GM12878 (cell line): ENCODE measurements around the gene LSP1. TPM values are rescaled to one million over a fixed set of nuclear protein-coding genes. Genes with fewer than 3 reads are reported as not detected.

Experiments used
- ATAC-seq: fragments of 200-7000 bp; cut with Tn5 transposase; 3 replicates; pipeline ENCODE4 v1.9.1; 2020; ENCODE audit warnings: mild to moderate bottlenecking, moderate library complexity
- BruUV-seq: library from RNA; stranded (reverse); fragments of 400-500 nt; replicated peaks from 2 replicates; lab custom pipeline; 2021; lab: Mats Ljungman, UMichigan
- CTCF ChIA-PET: fragments of 300-600 bp; sonication (Branson Sonifier 250); formaldehyde crosslinking; extraction: SDS; loops from one replicate; lab custom pipeline; 2021; ENCODE audit warnings: inconsistent platforms; lab: Yijun Ruan, JAX
- POLR2A ChIA-PET: fragments of 350-600 bp; formaldehyde crosslinking; extraction: SDS; loops from one replicate; lab custom pipeline; 2021; ENCODE audit warnings: inconsistent platforms; lab: Charles Lee
- RAD21 ChIA-PET: fragments of 300-600 bp; sonication (Branson Sonifier 250); formaldehyde crosslinking; loops from one replicate; lab custom pipeline; 2023; ENCODE audit warnings: antibody characterized with exemption; ENCODE audit not compliant: unreplicated experiment; lab: Charles Lee
- SMC1A ChIA-PET: fragments of 300-600 bp; sonication (Branson Sonifier 250); formaldehyde crosslinking; loops from one replicate; lab custom pipeline; 2023; ENCODE audit not compliant: unreplicated experiment, uncharacterized antibody; lab: Charles Lee
- DNase-seq: peaks from one replicate; pipeline ENCODE4 v3.0.0-alpha.2; 2011; ENCODE audit warnings: low read depth, low spot score
- FAIRE-seq: peaks from 3 replicates; lab custom pipeline; 2011; peaks lifted over from hg19 to GRCh38; lab: Jason Lieb, UNC
- H2AFZ ChIP-seq: 2 replicates; pipeline ENCODE4 v1.6.0; 2011; ENCODE audit warnings: low read depth, low read length, control low read depth; ENCODE audit not compliant: control insufficient read depth
- H3K27ac ChIP-seq: 2 replicates; pipeline ENCODE4 v1.5.1; 2011; ENCODE audit warnings: control low read depth; ENCODE audit not compliant: control insufficient read depth, insufficient read depth
- H3K27me3 ChIP-seq, 2 experiments: replicated peaks in 1 of 2; 2 replicates each; pipeline versions ENCODE4 v1.6.0 to v1.6.1; 2011; ENCODE audit warnings: low read length in 1 of 2; ENCODE audit not compliant: control insufficient read depth in 2 of 2, insufficient read depth in 2 of 2
- H3K36me3 ChIP-seq, 2 experiments: 2 replicates each; pipeline ENCODE4 v1.5.1; 2011; ENCODE audit warnings: low read length in 1 of 2; ENCODE audit not compliant: control insufficient read depth in 2 of 2, insufficient read depth in 2 of 2
- H3K4me1 ChIP-seq: 2 replicates; pipeline ENCODE4 v1.6.1; 2011; ENCODE audit warnings: mild to moderate bottlenecking, low read length, moderate library complexity, mixed read lengths; ENCODE audit not compliant: control insufficient read depth, insufficient read depth
- H3K4me2 ChIP-seq: 2 replicates; pipeline ENCODE4 v1.6.0; 2011; ENCODE audit warnings: control low read depth; ENCODE audit not compliant: control insufficient read depth, insufficient read depth
- H3K4me3 ChIP-seq: fragments of 200-600 bp; sonication (generic); 2 replicates; pipeline ENCODE4 v1.5.1; 2016
- H3K79me2 ChIP-seq: 2 replicates; pipeline ENCODE4 v1.6.0; 2011; ENCODE audit warnings: low read length; ENCODE audit not compliant: control insufficient read depth, insufficient read depth
- H3K9ac ChIP-seq: 2 replicates; pipeline ENCODE4 v1.8.0; 2011; ENCODE audit warnings: low read length, control low read depth, mixed read lengths; ENCODE audit not compliant: control insufficient read depth, insufficient read depth
- H3K9me3 ChIP-seq: replicated peaks from 3 replicates; pipeline ENCODE4 v1.5.1; 2011; ENCODE audit warnings: mild to moderate bottlenecking, low read length; ENCODE audit not compliant: control insufficient read depth, insufficient read depth
- H4K20me1 ChIP-seq: 2 replicates; pipeline ENCODE4 v1.6.0; 2011; ENCODE audit not compliant: control insufficient read depth, insufficient read depth
- BHLHE40 ChIP-seq, 2 experiments: fragments of 450-650 bp in 1 of 2; IDR thresholded peaks; 2 replicates each; pipeline ENCODE4 v1.6.1; 2011 to 2017; ENCODE audit warnings: low read depth in 2 of 2, borderline replicate concordance in 1 of 2, improper control_type of control experiment in 1 of 2, low read length in 1 of 2, mild to moderate bottlenecking in 1 of 2
- CTCF ChIP-seq, 3 experiments: IDR thresholded peaks in 2 of 3; conservative IDR thresholded peaks in 1 of 3; 2 replicates each; pipeline ENCODE4 v1.5.1; 2011; ENCODE audit warnings: low read depth in 3 of 3, low read length in 3 of 3, mild to moderate bottlenecking in 3 of 3, control low read depth in 2 of 3, moderate library complexity in 2 of 3, inconsistent platforms in 1 of 3, mixed read lengths in 1 of 3; ENCODE audit not compliant: control insufficient read depth in 2 of 3, insufficient read depth in 1 of 3; ENCODE audit errors: extremely low read depth in 1 of 3
- E2F8 ChIP-seq: fragments of 450-650 bp; IDR thresholded peaks from 2 replicates; pipeline ENCODE4 v1.6.1; 2018; ENCODE audit warnings: mild to moderate bottlenecking, low read depth, moderate library complexity; ENCODE audit not compliant: partially characterized antibody
- HDGF ChIP-seq: fragments of 450-650 bp; IDR thresholded peaks from 2 replicates; pipeline ENCODE4 v1.6.1; 2016; ENCODE audit warnings: antibody characterized with exemption
- MEF2B ChIP-seq: fragments of 450-650 bp; IDR thresholded peaks from 2 replicates; pipeline ENCODE4 v1.6.1; 2018; ENCODE audit warnings: mild to moderate bottlenecking, moderate library complexity; ENCODE audit not compliant: partially characterized antibody, poor library complexity, severe bottlenecking
- MTA3 ChIP-seq: IDR thresholded peaks from 2 replicates; pipeline ENCODE4 v1.6.1; 2012; ENCODE audit warnings: low read length, inconsistent platforms, borderline replicate concordance
- NKRF ChIP-seq: fragments of 450-650 bp; conservative IDR thresholded peaks from 2 replicates; pipeline ENCODE4 v1.6.1; 2017; ENCODE audit warnings: mild to moderate bottlenecking, moderate library complexity
- POLR2AphosphoS5 ChIP-seq: IDR thresholded peaks from 2 replicates; pipeline ENCODE4 v1.6.1; 2011; ENCODE audit warnings: mild to moderate bottlenecking, low read length, inconsistent platforms
- RB1 ChIP-seq: fragments of 450-650 bp; formaldehyde crosslinking; IDR thresholded peaks from 2 replicates; pipeline ENCODE4 v1.6.1; 2017; ENCODE audit warnings: mild to moderate bottlenecking, borderline replicate concordance
- RBBP5 ChIP-seq: fragments of 200-600 bp; sonication (generic); conservative IDR thresholded peaks from 2 replicates; pipeline ENCODE4 v1.6.1; 2016
- SMC3 ChIP-seq: IDR thresholded peaks from 2 replicates; pipeline ENCODE4 v1.6.1; 2011; ENCODE audit warnings: low read length, improper control_type of control experiment, borderline replicate concordance
- TCF7 ChIP-seq: IDR thresholded peaks from 2 replicates; pipeline ENCODE4 v1.6.1; 2014; ENCODE audit warnings: antibody characterized with exemption, borderline replicate concordance
- ZBED1 ChIP-seq: IDR thresholded peaks from 2 replicates; pipeline ENCODE4 v1.6.1; 2016; ENCODE audit warnings: borderline replicate concordance
- WGBS: methylation state at CpG from one replicate; pipeline ENCODE4 v1.1.6; 2016; ENCODE audit warnings: low lambda C conversion rate; ENCODE audit not compliant: insufficient replicate concordance, insufficient coverage; ENCODE audit errors: missing lambda C conversion rate; 5-methylcytosine and 5-hydroxymethylcytosine counted together
- in situ Hi-C: fragments of 300-500 bp; cut with MboI; formaldehyde crosslinking; loops from 9 replicates; pipeline ENCODE4 v1.14.3; 2018; ENCODE audit warnings: mixed read lengths
- intact Hi-C: fragments of 100-400 bp; cut with micrococcal nuclease; formaldehyde crosslinking; loops from one replicate; pipeline ENCODE4 v1.14.2; 2022; ENCODE audit not compliant: unreplicated experiment
- polyA plus RNA-seq, 11 experiments: library from polyadenylated mRNA; depleted of rRNA in 4 of 11; unstranded in 6 of 11; stranded (reverse) in 5 of 11; fragments of >200 nt; fragmentation: Nextera tagmentation in 4 of 11; fragmentation: Illumina TruSeq in 1 of 11; extraction: Ambion mirVana in 4 of 11; extraction: Trizol in 1 of 11; gene quantifications; 1 replicate in 1 of 11; 2 replicates in 10 of 11; pipeline versions ENCODE4 v1.2.1 to v1.2.3, GENCODE V29; 2011 to 2016; ENCODE audit warnings: inconsistent platforms in 2 of 11, missing spikeins in 2 of 11, low read depth in 1 of 11
- total RNA-seq, 4 experiments: library from RNA; depleted of rRNA in 3 of 4; stranded (reverse); fragments of >200 nt in 3 of 4; fragmentation: Illumina TruSeq in 1 of 4; extraction: Trizol in 1 of 4; gene quantifications; 2 replicates each; pipeline versions ENCODE4 v1.2.1 to v1.2.3, GENCODE V29; 2013 to 2021

LSP1 gene
- total and polyA plus RNA-seq, 10 of the 15 experiments (the other 5 are each of a cell fraction or from before 2014, with no cell fraction given): 19.2 to 488 (median 369) TPM

- H3K4me3 ChIP-seq: no peak overlapping the region
- H3K27me3 ChIP-seq: no peaks in the 10 kb centered on the region
- ChIA-PET CTCF (no interaction called here), POLR2A (no interaction called here), RAD21 (no interaction called here), SMC1A (no interaction called here)
- peaks cover 18% of the 10 kb centered on the region for H4K20me1 ChIP-seq
- H3K9ac ChIP-seq: no peak overlapping the region
- peaks cover 62% of the 10 kb centered on the region for H3K79me2 ChIP-seq
- no peak for TF ChIP-seq SMC3
- TF ChIP-seq TCF7: no peak
- no peak for TF ChIP-seq NKRF
- no peak for TF ChIP-seq BHLHE40 (IDR thresholded peaks at IDR 0.05; ENCODE audit: borderline replicate concordance in 1 of 2, low read depth in 2 of 2, low read length in 1 of 2)
- TF ChIP-seq ZBED1: no peak
- TF ChIP-seq HDGF: peak; percentile 64; the same call in 1 of the 2 replicates
- no peak for TF ChIP-seq E2F8
- no peak for TF ChIP-seq MTA3
- TF ChIP-seq POLR2AphosphoS5: peak; percentile 87
- no peak for TF ChIP-seq MEF2B
- TF ChIP-seq CTCF (IDR thresholded peaks at IDR 0.05 in 2 of 3, conservative IDR thresholded peaks at IDR 0.05 in 1 of 3; ENCODE audit: control insufficient read depth in 2 of 3, extremely low read depth in 1 of 3, insufficient read depth in 1 of 3, low read depth in 3 of 3, low read length in 3 of 3): no peak
- TF ChIP-seq RB1: no peak
- no peak for TF ChIP-seq RBBP5
- H3K4me2 ChIP-seq: no peak overlapping the region
- no peak overlapping the region for H2AFZ ChIP-seq
- peaks cover 10% of the 10 kb centered on the region for H3K4me1 ChIP-seq
- in situ Hi-C loops (no loop called here), intact Hi-C loops (no loop called here)
- no peak overlapping the region for H3K27ac ChIP-seq
- ATAC-seq (no peak), DNase-seq (no peak), FAIRE-seq (peak; percentile 56)
- H3K9me3 ChIP-seq: no peaks in the 10 kb centered on the region
- H3K36me3 ChIP-seq: peaks cover 3 to 9% of the 10 kb centered on the region in 2 experiments; a peak in 3 of 4 replicates
- 94% methylated on average over 4 of the region's 4 CpGs for WGBS
- TSS peak; percentile 31 for BruUV-seq
Measured at GRCh38 chr11:1861435-1862411, 8.8 kb downstream of the LSP1 start.
